Liver (tissue), 9 donors: ENCODE data around the gene TRIM9. TPM values are rescaled to one million over a fixed set of nuclear protein-coding genes. Genes with fewer than 3 reads are reported as not detected.

ENCODE experiments used
- DNase-seq: peaks from one replicate; pipeline ENCODE4 v3.0.0-alpha.2; 2017; ENCODE audit warnings: low spot score
- H3K27ac ChIP-seq, 2 donors: one replicate each; pipeline ENCODE4 v1.7.0; 2013; ENCODE audit warnings: inconsistent platforms in 2 of 2, low read length in 2 of 2, control low read depth in 1 of 2, low read depth in 1 of 2, mild to moderate bottlenecking in 1 of 2
- H3K27me3 ChIP-seq, 4 donors: one replicate each; pipeline versions ENCODE4 v1.6.1 to v1.7.0; 2013; ENCODE audit warnings: low read length in 3 of 4, inconsistent platforms in 1 of 4, mild to moderate bottlenecking in 1 of 4, moderate library complexity in 1 of 4; ENCODE audit not compliant: control insufficient read depth in 4 of 4, insufficient read depth in 4 of 4
- H3K36me3 ChIP-seq, 4 donors: one replicate each; pipeline versions ENCODE4 v1.6.1 to v1.7.0; 2013; ENCODE audit warnings: low read length in 3 of 4, mild to moderate bottlenecking in 3 of 4, low read depth in 1 of 4, moderate library complexity in 1 of 4; ENCODE audit not compliant: control insufficient read depth in 4 of 4, insufficient read depth in 3 of 4
- H3K4me1 ChIP-seq, 4 donors: one replicate each; pipeline versions ENCODE4 v1.6.1 to v1.7.0; 2013; ENCODE audit warnings: low read length in 3 of 4, mild to moderate bottlenecking in 3 of 4, moderate library complexity in 1 of 4; ENCODE audit not compliant: control insufficient read depth in 4 of 4, insufficient read depth in 4 of 4
- H3K4me3 ChIP-seq, 3 donors: one replicate each; pipeline versions ENCODE4 v1.6.1 to v1.7.0; 2013; ENCODE audit warnings: low read length in 3 of 3, control low read depth in 1 of 3, low read depth in 1 of 3, mild to moderate bottlenecking in 1 of 3
- H3K9ac ChIP-seq, 2 donors: one replicate each; pipeline ENCODE4 v1.7.0; 2013; ENCODE audit warnings: low read length in 2 of 2, mild to moderate bottlenecking in 2 of 2, moderate library complexity in 2 of 2, control low read depth in 1 of 2, low read depth in 1 of 2
- H3K9me3 ChIP-seq, 4 donors: one replicate each; pipeline versions ENCODE4 v1.6.1 to v1.7.0; 2013; ENCODE audit warnings: low read length in 3 of 4; ENCODE audit not compliant: control insufficient read depth in 4 of 4
- ATF3 ChIP-seq: IDR thresholded peaks from 2 replicates; pipeline ENCODE4 v1.6.1; 2016; ENCODE audit warnings: antibody characterized with exemption
- CTCF ChIP-seq: fragments of 150-350 bp; IDR thresholded peaks from 2 replicates; pipeline ENCODE4 v1.5.1; 2017; ENCODE audit warnings: improper control_type of control experiment, low read depth, low read length; ENCODE audit not compliant: missing input control
- EGR1 ChIP-seq, 2 donors: IDR thresholded peaks; 2 replicates each; pipeline ENCODE4 v1.6.1; 2016 to 2018; ENCODE audit warnings: antibody characterized with exemption in 2 of 2, low read depth in 2 of 2
- FOXA1 ChIP-seq: IDR thresholded peaks from 2 replicates; pipeline ENCODE4 v1.6.1; 2016; ENCODE audit warnings: antibody characterized with exemption
- FOXA2 ChIP-seq: IDR thresholded peaks from 2 replicates; pipeline ENCODE4 v1.6.1; 2016; ENCODE audit warnings: antibody characterized with exemption
- GABPA ChIP-seq, 2 donors: IDR thresholded peaks in 1 of 2; conservative IDR thresholded peaks in 1 of 2; 2 replicates each; pipeline ENCODE4 v1.6.1; 2016; ENCODE audit warnings: antibody characterized with exemption in 2 of 2, mild to moderate bottlenecking in 1 of 2, moderate library complexity in 1 of 2
- HNF4A ChIP-seq, 2 donors: conservative IDR thresholded peaks; 2 replicates each; pipeline ENCODE4 v1.6.1; 2016; ENCODE audit warnings: antibody characterized with exemption in 2 of 2, mild to moderate bottlenecking in 2 of 2
- HNF4G ChIP-seq: IDR thresholded peaks from 2 replicates; pipeline ENCODE4 v1.6.1; 2016; ENCODE audit warnings: antibody characterized with exemption
- JUND ChIP-seq, 2 donors: IDR thresholded peaks; 2 replicates each; pipeline ENCODE4 v1.6.1; 2016; ENCODE audit warnings: antibody characterized with exemption in 2 of 2
- NR2F2 ChIP-seq: IDR thresholded peaks from 2 replicates; pipeline ENCODE4 v1.6.1; 2016; ENCODE audit warnings: antibody characterized with exemption
- RAD21 ChIP-seq, 2 donors: IDR thresholded peaks; 2 replicates each; pipeline ENCODE4 v1.6.1; 2016; ENCODE audit warnings: antibody characterized with exemption in 2 of 2, mild to moderate bottlenecking in 2 of 2
- RXRA ChIP-seq, 2 donors: IDR thresholded peaks; 2 replicates each; pipeline ENCODE4 v1.6.1; 2017 to 2018; ENCODE audit warnings: antibody characterized with exemption in 2 of 2, mild to moderate bottlenecking in 1 of 2
- SP1 ChIP-seq: IDR thresholded peaks from 2 replicates; pipeline ENCODE4 v1.6.1; 2018; ENCODE audit warnings: antibody characterized with exemption, mild to moderate bottlenecking
- TAF1 ChIP-seq: conservative IDR thresholded peaks from 2 replicates; pipeline ENCODE4 v1.6.1; 2016; ENCODE audit warnings: antibody characterized with exemption, mild to moderate bottlenecking
- YY1 ChIP-seq: IDR thresholded peaks from 2 replicates; pipeline ENCODE4 v1.6.1; 2016; ENCODE audit warnings: antibody characterized with exemption, mild to moderate bottlenecking
- WGBS: extraction: QIAGEN DNeasy Blood & Tissue Kit; methylation state at CpG from one replicate; pipeline ENCODE4 v1.1.7; 2013; 5-methylcytosine and 5-hydroxymethylcytosine counted together
- polyA plus RNA-seq, 2 donors: library from polyadenylated mRNA; stranded (reverse) in 1 of 2; unstranded in 1 of 2; fragments of 200-250 nt in 1 of 2; fragments of >200 nt in 1 of 2; fragmentation: Nextera tagmentation in 1 of 2; extraction: Ambion mirVana in 1 of 2; gene quantifications; one replicate each; pipeline versions ENCODE4 v1.2.1 to v1.2.3, GENCODE V29; 2013 to 2015
- total RNA-seq, 2 donors: library from RNA; depleted of rRNA; stranded (reverse); fragments of >200 nt; gene quantifications; one replicate each; pipeline ENCODE4 v1.2.3, GENCODE V29; 2014
- TF ChIP-seq, protein P1 (sequence below): IDR thresholded peaks from 2 replicates; pipeline ENCODE4 v1.6.1; 2016; ENCODE audit warnings: antibody characterized with exemption
- TF ChIP-seq, protein P2 (sequence below): IDR thresholded peaks from 2 replicates; pipeline ENCODE4 v1.6.1; 2016; ENCODE audit warnings: antibody characterized with exemption
- TF ChIP-seq, protein P3 (sequence below): IDR thresholded peaks from 2 replicates; pipeline ENCODE4 v1.6.1; 2016; ENCODE audit warnings: antibody characterized with exemption, mild to moderate bottlenecking
- donor health status: healthy.
- donor health status: healthy.
- donor health status: healthy.
- donor health status: healthy.
- donor health status: healthy.

Gene TRIM9
- total and polyA plus RNA-seq, 4 donors, result 0.09 to 1.6 (median 0.18) TPM

- no peaks in the 10 kb centered on the region for H3K9me3 ChIP-seq
- WGBS, result 87% methylated on average over 3 of the region's 3 CpGs
Measured at GRCh38 chr14:51012055-51012454, 82.8 kb downstream of the TRIM9 start.

More at GRCh38 chr14:51012055-51012454, 82.8 kb downstream of the TRIM9 start:
- Histone ChIP-seq H3K4me3 (no peak overlapping the region), H3K27me3 (no peaks in the 10 kb centered on the region), H3K4me1 (no peaks in the 10 kb centered on the region), H3K36me3 (no peaks in the 10 kb centered on the region), H3K9ac (no peak overlapping the region), H3K27ac (no peak overlapping the region)
- DNase-seq, result no peak
- TF ChIP-seq YY1, result no peak
- TF ChIP-seq HNF4A (conservative IDR thresholded peaks at IDR 0.05), result no peak
- TF ChIP-seq SP1, result no peak
- TF ChIP-seq EGR1 (IDR thresholded peaks at IDR 0.05; ENCODE audit: low read depth in 2 of 2), result no peak
- TF ChIP-seq ATF3, result no peak
- TF ChIP-seq NR2F2, result no peak
- TF ChIP-seq HNF4G, result no peak
- TF ChIP-seq FOXA1, result no peak
- TF ChIP-seq CTCF, result no peak
- TF ChIP-seq, protein P1, sequence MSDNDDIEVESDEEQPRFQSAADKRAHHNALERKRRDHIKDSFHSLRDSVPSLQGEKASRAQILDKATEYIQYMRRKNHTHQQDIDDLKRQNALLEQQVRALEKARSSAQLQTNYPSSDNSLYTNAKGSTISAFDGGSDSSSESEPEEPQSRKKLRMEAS, result no peak
- no peak for TF ChIP-seq JUND (IDR thresholded peaks at IDR 0.05)
- TF ChIP-seq, protein P2, sequence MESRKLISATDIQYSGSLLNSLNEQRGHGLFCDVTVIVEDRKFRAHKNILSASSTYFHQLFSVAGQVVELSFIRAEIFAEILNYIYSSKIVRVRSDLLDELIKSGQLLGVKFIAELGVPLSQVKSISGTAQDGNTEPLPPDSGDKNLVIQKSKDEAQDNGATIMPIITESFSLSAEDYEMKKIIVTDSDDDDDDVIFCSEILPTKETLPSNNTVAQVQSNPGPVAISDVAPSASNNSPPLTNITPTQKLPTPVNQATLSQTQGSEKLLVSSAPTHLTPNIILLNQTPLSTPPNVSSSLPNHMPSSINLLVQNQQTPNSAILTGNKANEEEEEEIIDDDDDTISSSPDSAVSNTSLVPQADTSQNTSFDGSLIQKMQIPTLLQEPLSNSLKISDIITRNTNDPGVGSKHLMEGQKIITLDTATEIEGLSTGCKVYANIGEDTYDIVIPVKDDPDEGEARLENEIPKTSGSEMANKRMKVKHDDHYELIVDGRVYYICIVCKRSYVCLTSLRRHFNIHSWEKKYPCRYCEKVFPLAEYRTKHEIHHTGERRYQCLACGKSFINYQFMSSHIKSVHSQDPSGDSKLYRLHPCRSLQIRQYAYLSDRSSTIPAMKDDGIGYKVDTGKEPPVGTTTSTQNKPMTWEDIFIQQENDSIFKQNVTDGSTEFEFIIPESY, result no peak
- TF ChIP-seq GABPA (IDR thresholded peaks at IDR 0.05 in 1 of 2, conservative IDR thresholded peaks at IDR 0.05 in 1 of 2), result no peak
- no peak for TF ChIP-seq RAD21 (IDR thresholded peaks at IDR 0.05)
- TF ChIP-seq FOXA2, result no peak
- TF ChIP-seq, protein P3, sequence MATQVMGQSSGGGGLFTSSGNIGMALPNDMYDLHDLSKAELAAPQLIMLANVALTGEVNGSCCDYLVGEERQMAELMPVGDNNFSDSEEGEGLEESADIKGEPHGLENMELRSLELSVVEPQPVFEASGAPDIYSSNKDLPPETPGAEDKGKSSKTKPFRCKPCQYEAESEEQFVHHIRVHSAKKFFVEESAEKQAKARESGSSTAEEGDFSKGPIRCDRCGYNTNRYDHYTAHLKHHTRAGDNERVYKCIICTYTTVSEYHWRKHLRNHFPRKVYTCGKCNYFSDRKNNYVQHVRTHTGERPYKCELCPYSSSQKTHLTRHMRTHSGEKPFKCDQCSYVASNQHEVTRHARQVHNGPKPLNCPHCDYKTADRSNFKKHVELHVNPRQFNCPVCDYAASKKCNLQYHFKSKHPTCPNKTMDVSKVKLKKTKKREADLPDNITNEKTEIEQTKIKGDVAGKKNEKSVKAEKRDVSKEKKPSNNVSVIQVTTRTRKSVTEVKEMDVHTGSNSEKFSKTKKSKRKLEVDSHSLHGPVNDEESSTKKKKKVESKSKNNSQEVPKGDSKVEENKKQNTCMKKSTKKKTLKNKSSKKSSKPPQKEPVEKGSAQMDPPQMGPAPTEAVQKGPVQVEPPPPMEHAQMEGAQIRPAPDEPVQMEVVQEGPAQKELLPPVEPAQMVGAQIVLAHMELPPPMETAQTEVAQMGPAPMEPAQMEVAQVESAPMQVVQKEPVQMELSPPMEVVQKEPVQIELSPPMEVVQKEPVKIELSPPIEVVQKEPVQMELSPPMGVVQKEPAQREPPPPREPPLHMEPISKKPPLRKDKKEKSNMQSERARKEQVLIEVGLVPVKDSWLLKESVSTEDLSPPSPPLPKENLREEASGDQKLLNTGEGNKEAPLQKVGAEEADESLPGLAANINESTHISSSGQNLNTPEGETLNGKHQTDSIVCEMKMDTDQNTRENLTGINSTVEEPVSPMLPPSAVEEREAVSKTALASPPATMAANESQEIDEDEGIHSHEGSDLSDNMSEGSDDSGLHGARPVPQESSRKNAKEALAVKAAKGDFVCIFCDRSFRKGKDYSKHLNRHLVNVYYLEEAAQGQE, result no peak
- TF ChIP-seq TAF1, result no peak
- no peak for TF ChIP-seq RXRA (IDR thresholded peaks at IDR 0.05)
